ENCODE data around the gene GALR2.

The GALR2 gene

GRCh38 chr17:76065775-76066174 lies 8.8 kb upstream of the GALR2 start:
- TF ChIP-seq CTCF (IDR thresholded peaks at IDR 0.05) = no peak
- Histone ChIP-seq H3K4me3 (ENCODE audit: low read depth in 1 of 2, low read length in 1 of 2) (no peak overlapping the region), H3K9me3 (no peaks in the 10 kb centered on the region), H3K27ac (no peak overlapping the region), H3K36me3 (peaks cover 66% of the 10 kb centered on the region), H3K27me3 (no peaks in the 10 kb centered on the region), H3K4me1 (ENCODE audit: control insufficient read depth in 1 of 2, insufficient read depth in 1 of 2, low read depth in 1 of 2, low read length in 1 of 2) (no peaks in the 10 kb centered on the region)

- peaks cover 41 to 44% of the 10 kb centered on the region in 2 experiments for H3K4me1 ChIP-seq (ENCODE audit: control insufficient read depth in 1 of 2, insufficient read depth in 1 of 2, low read depth in 1 of 2, low read length in 1 of 2)
- TF ChIP-seq CTCF (IDR thresholded peaks at IDR 0.05) = no peak
- H3K4me3 ChIP-seq (ENCODE audit: low read depth in 1 of 2, low read length in 1 of 2) = peak overlapping the region; percentile 75 to 78
- H3K27ac ChIP-seq = peak overlapping the region; percentile 62
- no peaks in the 10 kb centered on the region for H3K9me3 ChIP-seq
- peaks cover 14% of the 10 kb centered on the region for H3K36me3 ChIP-seq
- peaks cover 34% of the 10 kb centered on the region for H3K27me3 ChIP-seq
Measured at GRCh38 chr17:76071531-76072147, 2.9 kb upstream of the GALR2 start.

GRCh38 chr17:76072148-76072858 lies 2.3 kb upstream of the GALR2 start, which contains the start of gene SRP68:
Gene SRP68 (minus strand): TSS chr17:76072517. CDS start chr17:76072491, 26 bp downstream.
- no peak for TF ChIP-seq CTCF (IDR thresholded peaks at IDR 0.05)
- H3K9me3 ChIP-seq = no peaks in the 10 kb centered on the region
- peak within 1 kb of the TSS; percentile 62 for H3K27ac ChIP-seq
- H3K36me3 ChIP-seq = peaks cover 8% of the 10 kb centered on the region
- H3K4me3 ChIP-seq (ENCODE audit: low read depth in 1 of 2, low read length in 1 of 2) = peak within 1 kb of the TSS; percentile 75 to 78
- peaks cover 48 to 50% of the 10 kb centered on the region in 2 experiments for H3K4me1 ChIP-seq (ENCODE audit: control insufficient read depth in 1 of 2, insufficient read depth in 1 of 2, low read depth in 1 of 2, low read length in 1 of 2)
- H3K27me3 ChIP-seq = peaks cover 41% of the 10 kb centered on the region

- Histone ChIP-seq H3K27me3 (peaks cover 73% of the 10 kb centered on the region), H3K27ac (no peak overlapping the region), H3K36me3 (no peaks in the 10 kb centered on the region), H3K4me1 (ENCODE audit: control insufficient read depth in 1 of 2, insufficient read depth in 1 of 2, low read depth in 1 of 2, low read length in 1 of 2) (peaks cover 58 to 65% of the 10 kb centered on the region in 2 experiments), H3K9me3 (no peaks in the 10 kb centered on the region), H3K4me3 (ENCODE audit: low read depth in 1 of 2, low read length in 1 of 2) (peak overlapping the region; percentile 39 to 49)
- no peak for TF ChIP-seq CTCF (IDR thresholded peaks at IDR 0.05)
Measured at GRCh38 chr17:76075364-76076145, 974 bp downstream of the GALR2 start.

GRCh38 chr17:76076146-76076764 lies 1.7 kb downstream of the GALR2 start:
- peaks cover 1% of the 10 kb centered on the region for H3K36me3 ChIP-seq
- H3K4me1 ChIP-seq (ENCODE audit: control insufficient read depth in 1 of 2, insufficient read depth in 1 of 2, low read depth in 1 of 2, low read length in 1 of 2) = peaks cover 58 to 61% of the 10 kb centered on the region in 2 experiments
- H3K9me3 ChIP-seq = no peaks in the 10 kb centered on the region
- TF ChIP-seq CTCF (IDR thresholded peaks at IDR 0.05) = no peak
- H3K4me3 ChIP-seq (ENCODE audit: low read depth in 1 of 2, low read length in 1 of 2) = peak overlapping the region in 1 of 2 experiments; percentile 43
- no peak overlapping the region for H3K27ac ChIP-seq
- H3K27me3 ChIP-seq = peaks cover 76% of the 10 kb centered on the region

Measured in neutrophil (primary cell).